IPS DF 4.7 (cell line): ENCODE results near the gene DYSF.

ENCODE experiments used
- DNase-seq: peaks from one replicate; pipeline ENCODE4 v3.0.0-alpha.2; 2013; ENCODE audit warnings: low spot score; ENCODE audit errors: extremely low read depth

Gene DYSF

DNA sequence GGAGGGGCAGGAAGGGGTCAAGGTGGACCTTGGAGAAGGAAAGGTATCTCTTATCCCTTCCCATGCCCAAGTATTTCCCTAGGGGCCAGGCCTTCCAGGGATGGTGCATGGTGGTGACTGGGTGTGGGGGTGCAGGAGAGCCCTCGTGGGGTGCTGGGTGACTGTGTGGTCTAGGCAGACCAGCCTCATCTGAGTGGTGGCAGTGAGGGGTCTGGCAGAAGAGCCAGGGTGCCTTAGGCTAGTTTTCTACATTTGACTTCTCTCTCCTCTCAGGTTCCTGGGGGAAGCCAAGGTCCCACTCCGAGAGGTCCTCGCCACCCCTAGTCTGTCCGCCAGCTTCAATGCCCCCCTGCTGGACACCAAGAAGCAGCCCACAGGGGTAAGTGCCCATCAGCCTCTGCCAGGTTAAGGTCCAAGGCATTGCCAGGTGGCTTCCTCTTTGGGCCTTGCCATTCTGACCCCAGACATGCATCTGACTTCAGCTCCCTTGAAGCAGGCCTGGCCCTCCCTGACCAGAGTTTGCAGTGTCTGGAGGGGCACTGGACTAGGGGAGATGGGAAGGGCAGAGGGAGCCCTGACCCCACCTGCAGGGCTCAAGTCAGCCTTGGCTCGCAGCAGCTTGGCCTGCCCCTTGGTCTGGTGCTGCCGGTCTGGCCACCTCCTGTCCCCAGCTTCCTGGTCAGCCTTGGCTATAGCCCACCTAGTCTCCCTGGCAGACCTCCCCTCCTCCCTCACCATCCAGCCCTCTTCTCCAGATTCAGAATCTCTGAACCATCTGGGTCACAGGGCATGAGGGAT, 49.8 kb downstream of the DYSF start:
- DNase-seq, result no peak

DNA sequence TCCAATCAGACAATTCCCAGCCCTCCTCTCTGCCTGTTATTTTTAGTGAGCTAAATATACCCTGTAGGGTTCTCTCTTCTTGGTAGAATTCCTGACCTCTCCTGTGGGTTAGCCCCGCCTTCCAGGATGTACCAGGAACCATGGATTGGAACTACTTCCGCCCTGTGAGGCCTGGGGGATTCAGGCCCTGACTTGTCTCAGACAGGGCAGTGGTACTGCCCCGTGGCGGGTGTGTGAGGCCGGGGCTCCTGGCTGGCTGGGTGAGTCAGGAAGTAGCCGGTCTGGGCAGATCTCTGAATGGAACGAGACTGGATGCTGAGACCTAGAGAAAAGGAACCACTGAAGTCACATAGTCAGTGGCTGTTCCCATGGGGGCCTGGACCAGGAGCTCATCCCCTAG, 50.5 kb downstream of the DYSF start:
- no peak for DNase-seq

DNA sequence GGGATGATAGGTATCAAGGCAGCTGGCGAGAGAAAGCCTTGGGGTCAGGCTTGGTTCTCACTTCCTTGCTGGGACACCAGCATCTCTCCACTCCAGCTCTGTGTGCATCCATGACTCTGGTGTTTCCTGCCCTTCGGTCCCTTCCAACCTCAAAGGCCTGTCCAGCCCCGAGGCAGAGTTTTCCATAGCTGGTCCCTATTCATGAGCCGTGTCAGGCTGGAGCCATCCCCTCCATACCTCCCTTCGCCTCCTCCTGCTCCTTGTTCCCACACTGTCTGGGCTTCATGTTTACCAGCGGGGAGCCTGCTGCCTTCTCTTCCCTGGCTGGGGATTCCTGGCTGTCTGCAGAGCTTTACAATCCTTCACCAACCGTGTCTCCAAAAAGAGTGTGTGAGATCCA, 51.2 kb downstream of the DYSF start:
- no peak for DNase-seq

DNA sequence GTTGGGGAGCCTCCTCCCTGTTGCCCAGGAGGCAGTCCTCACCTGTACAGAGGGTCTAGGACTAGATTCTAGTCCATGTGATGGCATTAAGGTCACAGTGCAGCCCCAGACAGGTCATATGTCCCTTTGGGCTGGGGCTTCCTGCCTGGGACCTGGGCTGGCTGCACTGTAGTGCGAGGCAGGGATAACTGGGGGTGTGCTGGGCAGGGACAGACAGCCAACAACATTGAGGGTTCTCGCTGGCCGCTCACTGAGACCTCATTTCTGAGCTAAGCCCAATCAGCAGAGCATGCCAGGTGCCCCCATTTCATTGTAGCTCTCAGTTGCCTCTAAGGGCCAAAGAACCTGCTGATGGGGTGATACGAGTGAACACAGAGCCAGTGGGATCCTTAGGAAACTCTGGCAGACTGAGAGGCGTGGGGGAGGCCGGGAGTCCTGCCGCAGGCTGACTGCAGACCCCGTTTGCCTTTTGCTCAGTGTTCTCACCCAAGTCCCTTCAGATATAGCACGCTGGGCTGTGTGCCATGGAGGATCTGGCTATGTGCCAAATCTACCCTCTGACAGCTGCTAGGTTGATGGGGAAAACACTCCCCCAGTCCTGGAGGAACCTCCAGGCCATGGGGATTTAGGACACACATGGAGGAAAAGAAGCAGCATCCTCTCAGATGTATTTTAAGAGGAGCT, 51.9 kb downstream of the DYSF start:
- DNase-seq, result no peak

DNA sequence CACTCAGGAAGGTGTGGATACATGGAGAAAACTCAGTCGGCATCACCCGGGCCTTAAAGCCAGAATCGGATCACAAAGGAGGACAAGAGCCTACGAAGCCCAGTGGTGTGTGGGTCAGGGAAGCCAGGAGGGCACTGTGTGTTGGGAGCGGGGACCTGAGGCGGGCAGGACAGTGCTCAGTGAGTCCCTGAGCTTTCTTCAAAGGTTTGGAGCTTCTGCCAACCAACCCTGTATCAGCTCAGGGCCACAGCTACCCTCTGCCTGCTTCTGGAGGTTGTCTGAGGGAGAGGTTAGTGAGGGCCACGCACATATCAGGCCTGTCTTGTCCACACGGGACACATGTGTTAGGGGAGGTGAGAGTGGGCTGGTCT, 52.4 kb downstream of the DYSF start:
- no peak for DNase-seq

DNA sequence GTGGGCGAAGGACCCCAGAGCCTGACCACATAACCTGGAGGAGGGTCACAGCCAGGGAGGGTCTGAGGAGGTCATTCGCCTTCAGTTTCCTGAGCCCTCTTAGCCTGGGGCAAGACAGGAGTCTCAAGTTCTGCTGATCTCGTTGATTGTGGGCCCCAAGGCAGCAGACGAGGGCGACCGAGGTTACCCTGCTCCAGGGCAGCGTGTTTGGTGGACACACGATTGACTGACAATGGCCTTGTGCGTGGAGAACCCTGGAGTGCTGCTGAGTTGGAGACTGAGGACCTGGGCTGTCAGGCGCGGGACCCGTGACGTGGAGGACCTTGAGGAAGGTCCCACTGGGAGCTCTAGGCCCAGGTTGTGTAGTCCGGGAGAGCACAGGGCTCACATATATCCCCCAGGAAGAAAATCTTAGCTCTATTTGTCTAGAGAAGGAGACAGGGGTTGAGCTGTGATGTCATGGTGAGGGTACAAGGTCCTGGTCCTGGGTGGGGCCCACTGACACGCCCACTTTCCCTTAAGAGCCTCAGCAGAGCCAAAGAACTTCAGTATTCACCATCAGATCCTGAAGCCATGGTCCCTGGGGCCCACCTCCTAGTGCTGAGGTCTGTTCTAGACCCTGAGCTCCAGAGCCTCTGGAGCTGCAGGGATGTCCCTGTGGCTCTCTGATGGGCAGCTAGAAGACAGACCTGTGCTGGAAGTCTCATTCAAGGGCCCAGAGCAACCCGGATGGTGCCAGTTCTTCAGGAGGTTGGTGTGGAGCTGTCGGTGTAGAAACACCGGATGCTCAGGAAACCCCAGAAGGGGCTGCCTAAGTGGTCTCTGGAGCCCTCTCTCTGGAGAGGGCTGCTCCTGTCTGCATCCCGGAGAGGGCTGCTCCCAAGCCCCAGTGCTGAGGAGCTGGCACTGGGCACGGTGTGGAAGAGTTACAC, 53.1 kb downstream of the DYSF start:
- no peak for DNase-seq

DNA sequence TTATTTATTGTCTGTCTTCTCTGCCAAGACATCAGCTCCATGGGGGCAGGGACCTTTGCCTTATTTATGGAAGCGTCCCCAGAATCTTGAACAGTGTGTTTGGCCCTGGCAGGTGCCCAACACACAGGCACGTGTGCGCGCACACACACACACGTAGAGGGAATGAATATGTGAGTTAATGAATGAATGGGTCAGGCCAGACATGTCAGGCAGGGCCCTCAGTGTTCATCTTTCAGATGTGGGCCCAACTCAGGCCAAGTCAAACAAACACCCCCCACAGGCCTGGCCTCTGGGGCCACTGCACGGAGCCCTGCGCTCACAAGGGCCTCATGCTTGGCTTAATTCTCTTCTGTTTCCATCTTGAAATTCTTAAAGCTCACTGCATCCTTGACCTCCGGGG, 54.1 kb downstream of the DYSF start:
- no peak for DNase-seq

DNA sequence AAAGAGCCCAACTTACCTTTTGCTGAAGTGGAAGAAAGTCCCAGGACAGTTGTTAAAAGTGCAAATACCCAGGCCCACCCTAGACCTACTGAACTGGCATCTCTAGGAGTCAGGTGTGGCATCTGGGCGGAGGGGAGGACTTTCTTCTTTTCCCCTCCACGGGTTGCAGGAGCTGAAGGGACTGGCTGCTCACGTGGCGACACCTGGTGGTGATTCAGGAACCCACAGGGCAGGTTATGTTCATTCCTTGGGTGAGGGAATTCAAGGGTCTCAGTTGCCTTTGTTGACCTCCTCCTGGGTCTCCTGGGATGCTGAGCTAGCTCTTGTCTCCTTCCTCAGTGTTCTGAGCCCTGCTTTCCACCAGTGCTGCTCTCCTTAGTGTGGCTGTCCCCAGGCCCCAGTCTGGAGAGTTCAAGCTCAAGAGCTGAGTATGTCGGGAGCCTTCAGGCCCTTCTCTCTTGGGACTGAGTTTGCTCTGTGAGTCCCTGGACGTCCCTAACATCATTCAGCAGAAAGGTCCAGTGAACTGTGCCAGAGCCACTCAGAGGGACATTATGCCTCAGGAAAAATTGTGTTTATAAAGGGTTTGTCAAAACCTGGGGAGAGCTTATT, 56.9 kb downstream of the DYSF start:
- peak; percentile 46 for DNase-seq

DNA sequence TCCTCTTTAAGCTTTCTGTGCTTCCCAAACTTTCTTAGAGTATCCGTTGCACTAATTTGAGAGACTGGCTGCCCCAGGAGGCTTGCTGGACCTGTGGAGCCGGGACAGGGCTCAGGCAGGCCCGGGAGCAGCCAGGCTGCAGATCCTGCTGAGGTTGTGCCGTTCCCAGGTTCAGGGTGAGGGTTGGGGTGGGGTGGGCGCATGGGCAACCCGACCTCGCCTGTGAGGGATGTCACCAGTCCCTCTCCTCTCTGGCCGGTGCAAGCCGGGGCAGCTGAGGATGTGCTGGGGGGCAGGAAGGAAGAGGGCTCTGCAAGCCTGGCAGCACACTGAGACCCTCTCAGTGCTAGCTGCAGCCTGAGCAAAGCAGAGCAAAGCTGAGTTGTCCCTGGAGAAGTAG, 57.6 kb downstream of the DYSF start:
- DNase-seq, result no peak

DNA sequence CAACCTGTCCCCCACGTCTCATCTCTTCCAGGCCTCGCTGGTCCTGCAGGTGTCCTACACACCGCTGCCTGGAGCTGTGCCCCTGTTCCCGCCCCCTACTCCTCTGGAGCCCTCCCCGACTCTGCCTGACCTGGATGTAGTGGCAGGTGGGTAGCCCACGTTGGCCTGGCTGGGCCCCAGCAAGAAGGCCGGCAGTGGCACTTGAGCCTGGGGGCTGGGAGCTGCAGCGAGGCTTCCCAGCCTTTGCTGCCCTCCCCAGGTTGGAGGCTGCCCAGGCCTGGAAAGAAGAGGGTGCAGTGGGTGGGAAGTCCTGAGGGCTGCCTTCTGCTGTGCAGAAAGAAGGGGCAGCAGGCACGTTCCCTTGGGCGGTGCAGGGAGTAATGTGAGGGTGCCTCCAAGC, 58.4 kb downstream of the DYSF start:
- DNase-seq, result no peak

DNA sequence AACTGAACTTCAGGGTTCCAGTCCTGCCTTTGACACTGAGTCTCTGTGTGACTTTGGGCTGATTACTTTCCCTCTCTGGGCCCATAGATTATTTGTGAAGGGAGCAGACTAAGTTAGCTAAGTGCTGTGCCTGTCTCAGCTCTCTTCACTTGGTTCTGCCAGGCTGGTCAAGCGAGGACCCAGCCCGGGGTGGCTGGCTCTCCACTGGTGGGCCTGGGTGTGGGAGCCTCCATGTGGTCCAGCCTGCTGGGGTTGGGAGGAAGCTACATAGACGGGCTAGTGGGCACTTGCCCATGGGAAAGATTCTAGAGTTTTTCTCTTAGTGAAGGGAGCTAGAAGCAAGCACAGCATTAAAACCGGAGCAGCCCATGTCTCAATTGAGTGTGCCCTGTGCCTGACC, 59.0 kb downstream of the DYSF start:
- DNase-seq, result no peak

DNA sequence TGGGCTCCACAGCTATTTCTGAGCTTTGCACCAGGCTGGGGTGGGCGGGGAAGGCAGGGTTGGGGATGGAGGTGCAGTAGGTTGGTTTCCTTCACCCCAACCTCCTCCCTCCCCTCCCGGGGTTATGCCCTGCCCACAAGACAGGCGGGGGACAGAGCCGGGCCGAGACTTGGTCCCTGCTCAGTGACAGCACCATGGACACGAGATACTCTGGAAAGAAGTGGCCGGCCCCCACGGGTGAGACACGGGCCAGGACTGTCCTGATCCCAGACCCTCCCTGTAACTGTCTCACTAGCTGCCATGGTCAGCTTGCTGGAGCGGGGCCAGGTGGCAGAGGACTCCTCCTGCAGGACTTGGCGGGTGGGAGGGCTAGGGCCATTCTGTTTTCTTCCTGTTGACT, 59.7 kb downstream of the DYSF start:
- DNase-seq, result no peak

DNA sequence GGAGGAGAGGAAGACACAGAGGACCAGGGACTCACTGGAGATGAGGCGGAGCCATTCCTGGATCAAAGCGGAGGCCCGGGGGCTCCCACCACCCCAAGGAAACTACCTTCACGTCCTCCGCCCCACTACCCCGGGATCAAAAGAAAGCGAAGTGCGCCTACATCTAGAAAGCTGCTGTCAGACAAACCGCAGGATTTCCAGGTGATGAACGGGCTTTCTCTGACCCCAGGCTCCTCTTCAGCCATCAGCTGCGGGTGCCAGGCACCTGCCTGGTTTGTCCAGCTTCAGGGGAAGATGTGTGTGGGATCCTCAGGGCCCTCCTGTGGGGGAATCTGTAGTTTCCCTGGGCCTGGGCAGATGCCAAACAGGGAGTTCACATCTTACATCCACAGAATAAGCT, 60.4 kb downstream of the DYSF start:
- DNase-seq, result no peak

DNA sequence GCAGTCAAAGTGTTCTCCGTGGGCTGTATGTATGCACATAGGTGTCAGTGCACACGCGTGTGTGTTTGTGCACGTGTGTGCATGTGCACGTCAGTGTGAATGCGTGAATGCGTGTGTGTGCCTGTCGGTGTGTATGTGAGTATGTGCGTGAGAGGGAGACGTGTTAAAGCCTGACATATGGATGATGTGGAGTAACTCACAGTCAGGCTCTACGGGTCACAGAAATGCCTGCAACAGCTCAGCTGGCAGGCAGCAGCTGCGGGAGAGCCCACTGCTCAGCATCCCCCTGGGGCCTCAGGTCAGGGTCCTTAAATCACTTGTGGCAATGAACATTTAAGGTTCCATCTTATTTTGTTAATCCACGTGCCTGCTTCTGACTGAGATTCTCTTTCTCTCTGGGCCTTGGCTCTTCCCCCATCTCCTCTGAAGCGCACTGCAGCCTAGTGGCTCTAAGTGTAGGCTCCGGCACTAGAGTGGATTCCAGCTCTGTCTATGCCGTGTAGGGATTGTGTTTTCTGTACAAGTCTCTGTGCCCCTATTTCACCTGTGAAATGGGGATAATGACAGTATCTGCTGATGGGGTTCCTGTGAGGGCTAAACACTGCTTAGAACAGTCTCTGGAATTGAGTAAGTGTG, 63.0 kb downstream of the DYSF start:
- no peak for DNase-seq

DNA sequence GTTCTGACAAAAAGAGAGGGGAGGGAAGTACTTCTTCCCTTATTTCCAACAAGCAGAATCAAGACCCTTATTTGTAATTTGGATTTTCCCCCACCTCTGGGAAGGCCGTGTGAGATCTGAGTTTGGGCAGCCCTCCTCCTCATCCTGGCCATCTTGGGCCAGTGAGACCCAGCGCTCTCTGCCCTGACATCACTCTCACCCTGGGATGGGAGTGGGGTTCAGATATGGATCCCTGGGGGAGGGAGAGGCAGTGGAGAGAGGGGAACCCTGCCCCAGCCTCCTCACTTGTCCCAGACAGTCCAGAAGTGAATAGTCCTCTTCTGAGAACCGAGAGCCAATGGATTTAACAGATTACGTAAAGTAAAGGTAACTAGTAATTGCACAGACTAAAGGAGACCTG, 64.5 kb downstream of the DYSF start:
- DNase-seq, result no peak

DNA sequence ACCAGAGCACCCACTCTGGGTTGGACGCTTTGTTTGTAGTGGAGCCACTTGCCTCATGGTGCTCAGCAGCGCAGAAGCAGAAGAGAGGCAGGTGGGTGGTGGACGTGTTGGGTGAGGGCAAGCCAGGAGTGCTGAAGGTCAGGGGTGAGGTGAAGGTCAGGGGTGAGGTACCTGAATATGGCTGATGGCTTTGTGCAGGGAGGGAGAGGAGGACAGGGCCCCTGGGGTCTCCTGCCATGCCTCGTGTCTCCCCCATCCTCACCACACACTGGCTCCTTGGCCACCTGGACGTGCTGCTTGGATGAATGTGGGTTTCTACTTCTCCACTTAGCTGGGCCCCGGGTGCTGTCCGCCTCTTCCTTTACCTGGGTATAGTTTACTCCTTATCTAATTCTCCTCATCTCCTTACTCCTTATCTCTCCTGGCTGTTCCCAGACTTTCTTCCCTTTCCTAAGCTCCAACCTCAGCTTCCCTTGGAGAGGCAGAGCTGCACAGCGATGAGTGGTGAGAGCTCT, 68.1 kb downstream of the DYSF start:
- no peak for DNase-seq

DNA sequence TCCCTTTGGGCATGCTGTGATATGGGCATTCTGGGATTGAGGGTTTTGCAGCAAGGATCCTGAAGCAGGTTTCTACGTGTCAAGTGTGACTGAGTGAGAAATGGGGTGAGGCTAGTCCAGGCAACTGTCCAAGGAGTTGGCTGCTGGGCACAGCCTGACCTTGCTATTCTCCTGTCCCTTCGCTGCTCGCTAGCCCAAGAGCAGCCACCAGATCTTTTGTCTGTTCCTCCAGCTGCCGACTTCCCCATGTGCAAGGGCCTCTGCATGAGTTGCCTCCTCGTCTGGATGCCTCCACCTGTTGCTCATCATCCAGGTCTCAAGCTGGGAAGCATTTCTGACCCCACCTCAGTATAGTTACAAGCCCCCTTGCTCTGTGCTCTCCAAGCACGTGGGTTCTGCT, 71.1 kb downstream of the DYSF start:
- DNase-seq, result no peak

DNA sequence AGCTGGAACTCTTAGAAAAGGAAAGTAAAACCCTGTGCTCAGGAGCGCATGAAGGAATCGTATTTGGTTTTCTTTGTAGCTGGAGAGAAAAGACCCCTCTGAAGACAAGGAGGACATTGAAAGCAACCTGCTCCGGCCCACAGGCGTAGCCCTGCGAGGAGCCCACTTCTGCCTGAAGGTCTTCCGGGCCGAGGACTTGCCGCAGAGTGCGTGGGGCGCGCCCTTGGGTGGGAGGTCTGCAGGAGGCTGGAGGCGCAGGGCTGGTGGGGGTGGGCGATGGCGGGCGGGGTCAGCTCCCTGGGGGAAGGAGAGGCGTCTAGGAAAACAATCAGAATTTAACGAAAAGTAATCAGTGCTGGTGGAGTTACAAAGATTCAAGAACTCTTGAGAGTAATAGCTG, 72.8 kb downstream of the DYSF start:
- no peak for DNase-seq

DNA sequence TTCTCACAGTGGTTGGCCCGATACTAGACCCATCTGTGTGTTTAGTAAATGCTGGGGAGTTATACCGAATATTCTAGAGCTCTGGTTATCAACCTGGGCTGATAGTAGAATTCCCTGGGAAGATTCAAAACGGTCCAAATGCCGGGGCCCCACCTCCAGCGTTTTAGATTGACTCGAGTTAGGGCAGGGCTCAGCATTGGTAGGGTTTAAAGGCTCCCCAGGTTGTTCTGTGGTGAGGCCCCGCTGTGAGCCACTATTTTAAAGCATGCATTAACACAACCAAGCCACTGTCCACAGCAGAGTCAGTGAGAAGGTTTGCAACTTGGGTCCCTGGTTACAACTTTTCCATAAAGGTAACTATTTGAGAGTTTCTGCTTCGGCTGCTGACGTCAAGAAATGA, 73.6 kb downstream of the DYSF start:
- DNase-seq, result no peak

DNA sequence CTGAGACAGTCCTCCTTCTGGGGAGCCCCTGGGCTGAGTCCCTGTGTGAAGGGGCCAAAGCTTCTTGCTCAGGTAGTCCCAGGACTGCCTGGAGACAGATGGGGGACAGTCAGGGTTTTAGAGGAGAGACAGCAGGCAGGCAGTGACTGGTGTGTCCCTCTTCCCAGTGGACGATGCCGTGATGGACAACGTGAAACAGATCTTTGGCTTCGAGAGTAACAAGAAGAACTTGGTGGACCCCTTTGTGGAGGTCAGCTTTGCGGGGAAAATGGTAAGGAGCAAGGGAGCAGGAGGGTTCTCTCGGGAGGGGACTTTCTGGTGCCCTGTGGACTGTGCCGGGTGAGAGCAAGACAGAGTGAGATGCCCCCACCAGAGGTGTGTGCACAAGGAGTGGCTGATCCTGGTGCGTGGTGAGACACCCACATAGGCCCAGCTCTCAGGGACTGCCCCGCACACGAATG, 74.8 kb downstream of the DYSF start:
- no peak for DNase-seq

DNA sequence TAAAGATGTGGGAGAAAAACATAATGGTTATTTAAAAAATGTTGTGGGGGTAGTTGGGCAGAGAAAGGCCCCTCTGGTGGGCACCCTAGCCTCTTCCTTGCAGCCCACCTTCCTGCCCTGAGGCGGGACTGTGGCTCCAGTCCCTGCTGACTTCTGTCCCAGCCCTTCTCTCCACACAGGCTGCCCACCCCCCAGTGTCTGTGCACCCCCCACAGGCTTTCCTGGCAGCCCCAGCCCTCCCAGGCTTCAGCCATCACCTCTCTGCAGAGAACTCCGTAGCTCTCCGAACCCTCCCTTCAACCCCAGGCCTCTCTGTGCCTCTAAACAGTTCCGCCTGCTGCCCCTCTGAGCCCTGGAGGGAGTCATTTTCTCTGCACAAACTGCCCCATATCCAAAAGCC, 75.4 kb downstream of the DYSF start:
- no peak for DNase-seq
